SHP77 treated with DMSO at 0.1 percent for 48 hours (cell line): Measurements from ENCODE around the gene PLIN1.

Experiments used
- DNase-seq: peaks from one replicate; lab custom pipeline; 2025; lab: John Stamatoyannopoulos, UW

PLIN1 gene

DNA sequence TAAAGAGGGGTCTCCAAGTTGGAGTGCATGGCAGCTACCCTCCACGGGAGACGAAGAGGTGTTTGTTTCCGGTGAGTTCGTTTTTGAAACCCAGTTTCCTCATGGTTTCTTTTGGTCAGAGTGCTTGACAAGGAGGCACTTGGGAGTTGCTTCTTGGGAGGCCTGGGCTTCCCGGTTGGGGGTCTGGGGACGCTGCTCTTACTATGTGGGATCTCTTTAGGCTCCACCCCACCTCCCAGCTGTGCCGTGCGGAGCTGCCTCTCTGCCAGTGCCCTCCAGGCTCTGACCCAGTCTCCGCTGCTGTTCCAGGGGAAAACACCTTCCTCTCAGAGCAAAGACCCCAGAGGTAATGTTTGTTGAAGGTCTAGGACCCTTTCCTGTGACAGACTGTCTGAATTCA lies 53.5 kb downstream of the PLIN1 start:
- DNase-seq: no peak

DNA sequence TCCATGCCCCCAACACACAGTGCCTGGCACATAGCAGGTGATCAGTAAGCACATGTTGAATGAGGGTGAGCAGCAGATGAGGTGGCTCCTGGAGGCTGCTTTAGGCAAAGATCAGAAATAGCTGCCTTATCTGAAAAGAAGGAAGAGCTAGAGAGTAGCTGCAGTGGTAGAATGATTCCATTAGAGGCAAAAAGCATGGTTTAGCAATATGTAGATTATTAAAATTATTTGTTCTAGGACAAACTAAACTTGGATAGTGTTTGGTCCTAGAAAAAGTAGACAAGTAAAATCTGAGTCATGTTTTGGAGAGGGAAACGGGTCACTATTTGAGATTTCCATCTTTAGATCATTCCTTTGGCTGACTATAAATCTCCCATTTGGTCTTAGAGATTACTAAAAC lies 56.0 kb downstream of the PLIN1 start:
- DNase-seq: no peak

DNA sequence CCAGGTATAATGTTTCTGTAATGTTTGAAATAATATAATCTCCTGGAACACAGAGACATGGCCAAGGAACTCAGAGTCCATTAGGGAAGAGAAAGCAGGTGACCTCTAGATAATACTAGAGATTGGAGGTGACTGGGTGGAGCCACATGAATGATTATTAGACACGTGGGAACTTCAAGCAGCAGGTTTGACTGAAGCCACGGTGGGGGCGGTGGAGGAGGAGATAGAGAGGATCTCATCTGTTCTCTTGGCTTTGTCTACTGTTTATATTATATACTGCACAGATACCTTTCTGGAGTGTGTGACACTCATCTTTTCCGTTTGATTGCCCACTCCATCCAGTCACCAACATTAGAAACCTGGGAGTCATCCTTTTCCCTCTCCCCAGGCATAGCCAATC lies 57.6 kb downstream of the PLIN1 start:
- no peak for DNase-seq

DNA sequence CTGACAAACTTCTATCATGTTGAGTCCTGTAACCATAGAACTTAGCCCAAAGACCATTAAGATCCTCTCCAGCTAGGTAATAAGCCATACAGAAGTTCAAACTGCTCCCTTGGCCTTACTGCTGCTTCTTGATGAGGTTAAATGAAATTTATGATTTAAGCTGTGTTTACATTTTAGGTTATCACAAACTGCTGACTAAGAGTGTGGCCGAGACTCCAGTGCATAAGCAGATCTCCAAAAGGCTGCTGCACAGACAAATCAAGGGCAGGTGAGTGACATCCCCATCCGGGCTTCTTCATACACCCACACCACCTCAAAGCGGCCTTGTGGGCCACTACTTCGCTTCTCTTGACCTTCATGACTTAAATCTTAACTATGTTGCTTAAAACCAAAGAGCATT lies 62.9 kb downstream of the PLIN1 start:
- no peak for DNase-seq

DNA sequence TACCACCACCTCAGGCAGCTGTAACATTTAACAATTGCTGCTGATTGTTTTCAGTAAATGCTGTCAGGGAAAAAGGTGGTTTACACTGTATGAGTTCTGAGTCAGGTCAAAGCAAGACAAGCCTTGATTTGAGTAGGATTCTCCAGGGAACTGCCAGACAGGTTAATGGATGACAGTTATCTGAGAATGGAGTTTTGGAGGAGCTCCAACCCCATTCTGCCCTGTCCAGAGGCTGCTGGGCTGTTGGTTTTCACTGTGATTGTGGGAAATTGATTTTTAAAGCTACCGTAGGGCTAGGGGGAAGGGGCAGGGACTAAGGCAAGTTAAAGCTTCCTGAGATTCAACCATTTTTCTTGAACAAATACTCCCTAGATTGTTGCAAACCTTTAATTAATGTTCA lies 64.0 kb downstream of the PLIN1 start:
- DNase-seq: no peak
